Activated naive CD4-positive, alpha-beta T cell treated with anti-CD3 and anti-CD28 coated beads for 36 hours (primary cell): ENCODE results near the gene FRMD4B. TPM values are rescaled to one million over a fixed set of nuclear protein-coding genes. Genes with fewer than 3 reads are reported as not detected.

Experiments
- CTCF ChIA-PET: fragments of 350-600 bp; sonication (Branson Sonifier 250); formaldehyde crosslinking; loops from one replicate; lab custom pipeline; 2021; ENCODE audit warnings: antibody characterized with exemption; lab: Charles Lee
- DNase-seq: peaks from one replicate; pipeline ENCODE4 v3.0.0-alpha.2; 2020
- H3K27ac Mint-ChIP-seq: one replicate; pipeline ENCODE4 v1.8.0; 2021; ENCODE audit warnings: mild to moderate bottlenecking, mixed read lengths
- H3K27me3 Mint-ChIP-seq: one replicate; pipeline ENCODE4 v1.8.0; 2021; ENCODE audit warnings: low read depth, mixed read lengths
- H3K36me3 Mint-ChIP-seq: one replicate; pipeline ENCODE4 v1.8.0; 2021; ENCODE audit warnings: low read depth, mixed read lengths
- H3K4me1 Mint-ChIP-seq: one replicate; pipeline ENCODE4 v1.8.0; 2021; ENCODE audit warnings: low read depth, mixed read lengths
- H3K4me3 Mint-ChIP-seq: one replicate; pipeline ENCODE4 v1.8.0; 2021; ENCODE audit warnings: mild to moderate bottlenecking, moderate library complexity, mixed read lengths
- H3K9me3 Mint-ChIP-seq: one replicate; pipeline ENCODE4 v1.8.0; 2021; ENCODE audit warnings: mixed read lengths
- intact Hi-C: fragments of 100-400 bp; cut with micrococcal nuclease; formaldehyde crosslinking; loops from one replicate; pipeline ENCODE4 v1.15.1; 2023
- total RNA-seq, 2 experiments: library from RNA; stranded (reverse); gene quantifications; one replicate each; pipeline ENCODE4 v1.2.3, GENCODE V29; 2021

Gene FRMD4B
- total RNA-seq, 2 experiments from 2014 or later: 11.9 to 12.1 TPM

DNA sequence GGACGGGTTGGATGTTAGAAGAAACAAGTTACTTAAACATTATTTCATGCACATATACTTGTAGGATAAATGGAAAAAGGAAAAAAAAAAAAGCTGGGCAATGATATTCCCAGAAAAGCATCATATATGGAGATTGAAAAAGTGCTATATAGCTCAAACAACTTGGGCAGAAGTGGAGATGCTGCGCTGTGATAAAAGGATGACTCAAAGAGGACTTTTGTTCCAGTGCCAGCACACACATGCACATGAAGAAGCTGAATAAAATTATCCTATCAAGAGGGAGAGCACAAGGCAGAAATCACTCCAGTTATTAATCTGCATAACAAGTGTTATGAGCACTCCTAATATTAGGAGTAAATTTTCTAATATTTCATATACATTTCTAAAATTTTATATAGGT, 30.9 kb downstream of the FRMD4B start:
- H3K9me3 Mint-ChIP-seq: peaks cover 6% of the 10 kb centered on the region
- H3K4me3 Mint-ChIP-seq: no peak overlapping the region
- DNase-seq: no peak
- H3K36me3 Mint-ChIP-seq: no peaks in the 10 kb centered on the region
- CTCF ChIA-PET: no interaction called here
- peaks cover 22% of the 10 kb centered on the region for H3K27me3 Mint-ChIP-seq
- H3K4me1 Mint-ChIP-seq: peaks cover 12% of the 10 kb centered on the region
- intact Hi-C loops: no loop called here
- H3K27ac Mint-ChIP-seq: no peak overlapping the region

DNA sequence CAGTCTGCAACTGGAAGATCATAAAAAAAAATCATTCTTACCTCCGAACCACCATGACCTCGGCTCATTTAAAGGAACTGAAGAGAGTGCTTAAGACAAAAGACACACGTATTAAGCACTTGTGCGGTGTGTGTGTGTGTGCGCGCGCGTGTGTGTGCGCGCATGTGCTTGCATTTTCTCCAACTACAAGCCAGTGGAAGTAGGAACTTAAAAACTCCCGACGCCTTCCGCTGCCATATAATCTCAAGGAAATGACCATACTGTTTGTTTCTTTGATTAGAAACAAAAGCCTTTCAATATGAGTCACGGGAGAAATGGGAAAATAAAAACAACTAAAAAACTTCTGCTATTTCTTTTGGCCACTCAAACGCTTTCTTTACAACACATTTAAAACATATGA, 32.4 kb downstream of the FRMD4B start:
- Mint-ChIP-seq H3K9me3 (peaks cover under 1% of the 10 kb centered on the region), H3K36me3 (no peaks in the 10 kb centered on the region), H3K27me3 (peaks cover 15% of the 10 kb centered on the region), H3K4me3 (peak overlapping the region; percentile 54), H3K4me1 (peaks cover 12% of the 10 kb centered on the region), H3K27ac (no peak overlapping the region)
- CTCF ChIA-PET: interaction anchor here (0.6 kb wide), 1 partner anchor 262 kb away, joined by 3 read pairs; no protein-coding TSS in a partner anchor
- intact Hi-C loops: no loop called here
- no peak for DNase-seq

DNA sequence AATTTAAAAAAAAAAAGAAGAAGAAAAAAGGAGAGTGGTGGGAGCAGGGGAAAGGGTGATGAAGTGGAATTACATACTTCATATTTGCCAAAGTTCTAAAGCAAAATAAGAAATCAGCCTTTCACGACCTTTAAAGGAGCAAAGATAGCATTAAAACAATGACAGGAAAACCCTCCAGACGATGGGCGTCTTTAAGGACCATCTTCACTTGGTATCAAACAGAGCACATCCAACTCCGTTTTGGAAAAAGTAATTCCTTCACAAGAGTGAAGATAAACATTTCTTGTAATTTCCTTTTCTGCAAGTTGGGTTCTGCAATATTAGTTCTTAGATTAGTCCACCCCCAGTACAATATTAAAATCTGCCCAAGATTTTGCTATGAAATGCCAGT, 32.8 kb downstream of the FRMD4B start:
- CTCF ChIA-PET: interaction anchor here (0.6 kb wide), 1 partner anchor 261 kb away, joined by 3 read pairs; no protein-coding TSS in a partner anchor
- Mint-ChIP-seq H3K36me3 (no peaks in the 10 kb centered on the region), H3K4me1 (peaks cover 12% of the 10 kb centered on the region), H3K4me3 (peak overlapping the region; percentile 54), H3K27me3 (peaks cover 15% of the 10 kb centered on the region), H3K9me3 (no peaks in the 10 kb centered on the region), H3K27ac (no peak overlapping the region)
- no peak for DNase-seq
- intact Hi-C loops: no loop called here

DNA sequence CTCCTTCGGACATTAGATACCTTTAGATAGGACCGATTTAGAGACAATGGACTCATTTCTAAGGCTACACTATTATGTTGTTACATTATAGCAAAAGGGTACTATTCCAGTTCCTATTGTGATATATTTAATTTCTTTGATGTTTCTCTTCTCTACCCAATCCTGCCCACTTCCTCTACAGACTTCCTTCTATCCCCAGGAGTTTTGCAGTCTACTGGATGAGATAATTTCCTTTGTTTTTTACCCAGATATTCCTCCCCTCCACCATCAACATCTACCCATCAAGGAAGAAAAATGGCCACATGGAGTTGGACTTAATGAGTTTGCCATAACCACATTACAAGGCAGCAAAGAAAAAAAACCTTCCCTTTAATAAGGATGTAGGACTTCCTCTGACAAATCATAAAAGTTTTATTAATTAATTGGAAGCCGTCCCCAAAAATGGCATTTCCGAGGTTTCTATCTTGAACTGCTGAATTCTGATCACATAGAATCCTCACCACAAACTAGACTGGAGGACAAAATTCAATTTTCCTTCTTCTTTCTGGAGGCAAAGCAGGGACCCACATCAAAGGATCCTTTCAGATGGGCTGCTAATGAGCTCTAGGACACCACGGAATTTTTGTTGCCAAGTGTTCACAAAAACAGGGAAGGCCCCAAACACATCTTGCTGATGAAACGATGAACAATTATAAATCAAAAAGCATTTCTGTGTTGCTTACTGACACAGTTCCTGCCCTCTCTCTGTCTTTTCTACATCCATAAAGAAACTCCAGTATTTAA, 33.4 kb downstream of the FRMD4B start:
- intact Hi-C loops: no loop called here
- H3K4me3 Mint-ChIP-seq: no peak overlapping the region
- no peak for DNase-seq
- H3K36me3 Mint-ChIP-seq: no peaks in the 10 kb centered on the region
- peaks cover 15% of the 10 kb centered on the region for H3K27me3 Mint-ChIP-seq
- no peaks in the 10 kb centered on the region for H3K9me3 Mint-ChIP-seq
- peaks cover 12% of the 10 kb centered on the region for H3K4me1 Mint-ChIP-seq
- no peak overlapping the region for H3K27ac Mint-ChIP-seq
- CTCF ChIA-PET: no interaction called here

DNA sequence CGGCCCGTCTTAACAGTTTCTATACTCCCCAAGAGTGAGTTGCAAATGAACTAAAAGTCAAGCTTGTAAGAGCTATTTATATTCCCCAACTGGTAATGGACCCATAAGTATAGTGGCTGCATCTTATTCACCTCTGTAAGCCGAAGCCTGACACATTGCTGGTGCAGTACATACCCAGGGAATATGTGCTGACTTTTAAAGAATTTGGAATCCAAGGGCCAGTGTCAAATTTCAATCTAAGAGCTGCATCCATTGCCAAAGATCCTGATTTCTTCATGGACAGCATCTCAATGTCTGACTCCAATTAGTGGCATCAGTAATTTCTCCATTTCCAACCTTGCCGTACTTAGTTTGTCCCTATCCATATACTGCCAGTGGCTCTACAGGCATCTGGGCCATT, 42.0 kb downstream of the FRMD4B start:
- no peaks in the 10 kb centered on the region for H3K36me3 Mint-ChIP-seq
- intact Hi-C loops: no loop called here

DNA sequence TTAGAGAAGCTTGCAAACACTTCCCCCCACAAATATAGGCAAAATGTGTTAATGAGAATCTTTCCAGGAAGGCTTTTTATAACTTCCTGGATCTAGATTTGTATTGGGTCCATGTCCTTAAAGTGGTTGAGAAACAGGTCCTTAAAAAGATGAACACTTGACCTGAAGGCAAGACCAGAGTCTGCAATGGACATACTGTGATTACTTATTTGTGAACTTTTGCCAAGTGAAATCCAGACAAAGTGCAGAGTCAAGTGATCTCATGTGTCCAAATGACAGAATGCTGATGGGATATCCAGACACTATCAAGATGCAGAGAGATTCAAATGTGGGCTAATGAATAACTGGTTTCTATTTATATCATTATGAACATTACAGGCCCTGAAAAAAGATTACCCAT, 43.8 kb downstream of the FRMD4B start:
- no peak for DNase-seq
- intact Hi-C loops: no loop called here
- Mint-ChIP-seq H3K27me3 (no peaks in the 10 kb centered on the region), H3K4me3 (no peak overlapping the region), H3K9me3 (no peaks in the 10 kb centered on the region), H3K27ac (no peak overlapping the region), H3K36me3 (no peaks in the 10 kb centered on the region), H3K4me1 (peaks cover 2% of the 10 kb centered on the region)
- CTCF ChIA-PET: interaction anchor here (1.0 kb wide), 1 partner anchor 15 kb away, joined by 3 read pairs; no protein-coding TSS in a partner anchor

More for the DNA sequence above, 42.0 kb downstream of the FRMD4B start:
- Mint-ChIP-seq H3K9me3 (no peaks in the 10 kb centered on the region), H3K27ac (no peak overlapping the region), H3K4me1 (peaks cover 1% of the 10 kb centered on the region), H3K27me3 (peaks cover 2% of the 10 kb centered on the region), H3K4me3 (no peak overlapping the region)
- CTCF ChIA-PET: no interaction called here
- DNase-seq: no peak

DNA sequence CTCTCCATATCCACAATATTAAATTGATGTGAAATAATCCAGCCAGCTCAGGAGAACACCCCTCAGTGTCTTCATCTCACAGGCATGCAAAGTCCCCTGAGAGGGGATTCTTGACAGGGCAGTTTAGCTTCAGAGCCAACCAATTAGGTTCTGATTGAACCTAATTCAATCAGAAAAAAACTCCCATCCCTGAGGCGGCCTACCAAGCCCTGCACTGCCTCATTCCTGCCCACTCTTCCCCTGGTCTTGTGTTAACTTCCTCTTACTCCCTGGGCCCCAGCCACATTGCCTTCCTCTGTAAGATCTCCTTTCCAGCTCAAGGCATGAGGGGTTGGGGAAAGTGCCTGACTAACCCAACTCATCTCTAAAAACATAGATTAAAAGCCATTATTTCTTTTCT, 46.1 kb downstream of the FRMD4B start:
- Mint-ChIP-seq H3K27me3 (no peaks in the 10 kb centered on the region), H3K9me3 (peaks cover 2% of the 10 kb centered on the region), H3K4me3 (no peak overlapping the region), H3K4me1 (peaks cover 2% of the 10 kb centered on the region), H3K27ac (no peak overlapping the region), H3K36me3 (no peaks in the 10 kb centered on the region)
- intact Hi-C loops: no loop called here
- CTCF ChIA-PET: no interaction called here
- no peak for DNase-seq

DNA sequence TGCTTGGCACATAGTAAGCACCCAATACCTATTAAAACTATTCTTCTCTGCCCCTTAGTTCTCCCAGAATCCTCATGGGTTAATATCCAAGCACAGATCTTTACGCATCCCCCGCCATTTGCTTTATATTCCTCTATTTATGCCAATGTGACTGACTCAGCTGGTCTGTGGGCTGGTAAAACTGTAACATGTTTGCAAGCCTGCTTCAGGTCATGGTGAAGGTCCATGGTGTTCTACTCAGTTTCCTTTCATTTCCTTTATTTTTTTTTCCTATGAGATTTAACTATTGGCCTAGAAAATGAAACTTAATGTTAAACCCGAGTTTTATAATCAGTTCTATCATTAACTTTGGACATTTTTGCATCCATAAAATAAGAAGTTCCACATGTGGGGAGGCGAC, 47.0 kb downstream of the FRMD4B start:
- CTCF ChIA-PET: no interaction called here
- Mint-ChIP-seq H3K27me3 (no peaks in the 10 kb centered on the region), H3K4me1 (peaks cover 2% of the 10 kb centered on the region), H3K4me3 (no peak overlapping the region), H3K36me3 (no peaks in the 10 kb centered on the region), H3K27ac (no peak overlapping the region), H3K9me3 (peaks cover 2% of the 10 kb centered on the region)
- intact Hi-C loops: no loop called here
- DNase-seq: no peak

DNA sequence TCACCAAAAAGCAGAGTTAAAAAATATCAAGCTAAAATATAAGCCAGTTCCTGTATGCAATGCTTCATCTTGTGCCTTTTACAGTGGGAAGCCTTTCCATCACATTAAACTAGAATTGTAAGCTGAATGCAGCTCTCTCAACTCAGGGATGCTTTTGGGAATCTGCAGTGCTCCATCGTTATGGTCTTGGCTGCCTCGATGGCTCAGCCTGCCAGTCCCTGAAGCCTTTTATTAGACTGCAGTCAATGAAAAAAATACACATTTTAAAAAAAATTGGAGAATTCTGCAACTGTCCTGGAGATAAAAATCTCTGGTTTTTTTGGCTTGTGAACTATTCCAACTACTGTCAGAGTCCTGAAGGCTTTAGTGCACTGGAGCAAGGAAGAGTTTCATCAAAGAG, 53.0 kb downstream of the FRMD4B start:
- peaks cover 2% of the 10 kb centered on the region for H3K9me3 Mint-ChIP-seq
- DNase-seq: no peak
- CTCF ChIA-PET: interaction anchor here (0.9 kb wide), 1 partner anchor 76 kb away, joined by 3 read pairs; no protein-coding TSS in a partner anchor
- no peaks in the 10 kb centered on the region for H3K27me3 Mint-ChIP-seq
- H3K4me1 Mint-ChIP-seq: peaks cover 10% of the 10 kb centered on the region
- H3K4me3 Mint-ChIP-seq: no peak overlapping the region
- no peaks in the 10 kb centered on the region for H3K36me3 Mint-ChIP-seq
- intact Hi-C loops: loop anchor here (5.0 kb wide), 1 partner anchor 49 kb away; no protein-coding TSS in a partner anchor
- no peak overlapping the region for H3K27ac Mint-ChIP-seq

DNA sequence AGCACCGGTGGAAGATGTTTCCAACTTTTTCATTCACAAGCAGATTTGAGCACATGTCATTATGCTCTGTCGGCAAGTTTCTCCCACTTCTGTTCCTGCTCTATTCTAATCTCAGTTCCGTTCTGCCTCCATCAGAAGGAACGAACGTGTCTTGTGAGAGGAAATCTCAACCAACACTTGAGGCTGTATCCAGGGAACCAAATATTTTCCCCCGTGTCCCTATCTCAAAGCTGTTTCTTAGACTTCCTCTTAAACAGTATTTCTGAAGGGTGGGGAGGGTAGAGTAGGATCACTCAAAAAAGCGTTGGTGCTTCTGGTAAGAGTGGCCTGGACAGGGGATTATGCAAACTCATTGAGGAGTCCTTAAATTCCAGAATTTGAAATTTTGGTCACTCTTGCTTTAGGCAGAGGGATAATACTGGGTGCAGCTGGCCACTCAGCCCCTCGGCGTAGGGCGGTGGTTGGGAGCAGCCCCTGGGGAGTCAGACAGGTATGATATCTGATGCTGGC, 54.9 kb downstream of the FRMD4B start:
- intact Hi-C loops: loop anchor here (5.0 kb wide), 1 partner anchor 51 kb away; no protein-coding TSS in a partner anchor
- no peak overlapping the region for H3K27ac Mint-ChIP-seq
- H3K4me3 Mint-ChIP-seq: no peak overlapping the region
- no peak for DNase-seq
- peaks cover 29% of the 10 kb centered on the region for H3K4me1 Mint-ChIP-seq
- CTCF ChIA-PET: no interaction called here
- no peaks in the 10 kb centered on the region for H3K27me3 Mint-ChIP-seq
- H3K9me3 Mint-ChIP-seq: no peaks in the 10 kb centered on the region
- no peaks in the 10 kb centered on the region for H3K36me3 Mint-ChIP-seq

DNA sequence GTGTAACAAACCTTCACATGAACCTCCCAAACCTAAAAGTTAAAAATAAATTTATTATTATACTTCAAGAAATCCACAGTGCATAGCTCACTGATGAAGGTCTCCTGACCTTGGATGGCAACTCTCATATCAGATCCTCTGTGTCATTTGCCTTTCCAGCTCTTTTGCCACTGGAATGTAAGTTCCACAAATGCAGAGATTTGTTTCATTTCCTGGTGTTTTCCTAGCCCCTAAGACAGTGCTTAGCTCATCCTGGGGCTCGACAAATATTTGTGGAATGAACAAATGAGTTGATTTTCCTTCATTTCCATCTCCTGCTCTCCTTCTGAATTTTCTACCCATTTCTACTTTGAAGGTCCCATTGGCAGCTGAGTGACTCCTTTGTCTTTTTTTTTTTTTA, 56.0 kb downstream of the FRMD4B start:
- H3K9me3 Mint-ChIP-seq: no peaks in the 10 kb centered on the region
- H3K4me1 Mint-ChIP-seq: peaks cover 35% of the 10 kb centered on the region
- H3K27me3 Mint-ChIP-seq: no peaks in the 10 kb centered on the region
- no peak overlapping the region for H3K27ac Mint-ChIP-seq
- intact Hi-C loops: loop anchor here (5.0 kb wide), 2 partner anchors 52 to 617 kb away; no protein-coding TSS in a partner anchor
- CTCF ChIA-PET: interaction anchor here (0.8 to 0.9 kb wide), 2 partner anchors 98 to 169 kb away, joined by 3 read pairs; no protein-coding TSS in a partner anchor
- DNase-seq: no peak
- H3K4me3 Mint-ChIP-seq: no peak overlapping the region
- H3K36me3 Mint-ChIP-seq: no peaks in the 10 kb centered on the region

DNA sequence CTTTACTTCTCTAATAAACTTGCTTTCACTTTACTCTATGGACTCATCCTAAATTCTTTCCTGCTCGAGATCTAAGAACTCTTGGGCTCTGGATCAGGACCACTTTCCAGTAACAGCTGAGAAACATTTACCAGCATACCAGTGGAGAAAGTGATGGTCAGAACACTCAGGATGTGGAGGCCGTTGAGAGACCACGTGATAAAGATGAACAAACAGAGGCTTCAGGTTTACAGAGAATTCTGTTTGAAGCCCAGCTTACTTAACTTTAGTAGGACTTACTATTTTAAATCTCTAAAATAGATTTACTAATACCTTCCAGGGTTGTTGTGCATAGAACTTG, 57.0 kb downstream of the FRMD4B start:
- peaks cover 40% of the 10 kb centered on the region for H3K4me1 Mint-ChIP-seq
- no peaks in the 10 kb centered on the region for H3K36me3 Mint-ChIP-seq
- CTCF ChIA-PET: interaction anchor here (0.6 to 1.9 kb wide), 2 partner anchors 48 to 81 kb away, joined by 3 to 11 read pairs; no protein-coding TSS in a partner anchor
- peak overlapping the region; percentile 11 for H3K27ac Mint-ChIP-seq
- H3K4me3 Mint-ChIP-seq: no peak overlapping the region
- H3K9me3 Mint-ChIP-seq: no peaks in the 10 kb centered on the region
- intact Hi-C loops: loop anchor here (5.0 kb wide), 1 partner anchor 618 kb away; no protein-coding TSS in a partner anchor
- no peak for DNase-seq
- H3K27me3 Mint-ChIP-seq: no peaks in the 10 kb centered on the region
